Mucosa of stomach (tissue), 1 donor: ENCODE results near the gene CGGBP1.
"Not testable (repeated sequence)": the region's sequence is repeated elsewhere in the genome, so short reads cannot be mapped to it uniquely, and the experiment has no call there.

Source experiments
- H3K27me3 ChIP-seq: one replicate; pipeline ENCODE4 v1.7.0; 2013; ENCODE audit warnings: mild to moderate bottlenecking, low read length; ENCODE audit not compliant: control insufficient read depth, insufficient read depth
- H3K36me3 ChIP-seq: one replicate; pipeline ENCODE4 v1.7.0; 2013; ENCODE audit warnings: low read length; ENCODE audit not compliant: control insufficient read depth, insufficient read depth
- H3K4me1 ChIP-seq: one replicate; pipeline ENCODE4 v1.7.0; 2013; ENCODE audit warnings: mild to moderate bottlenecking, low read length; ENCODE audit not compliant: control insufficient read depth, insufficient read depth
- H3K4me3 ChIP-seq: one replicate; pipeline ENCODE4 v1.7.0; 2013; ENCODE audit warnings: low read length
- H3K9ac ChIP-seq: one replicate; pipeline ENCODE4 v1.7.0; 2013; ENCODE audit warnings: mild to moderate bottlenecking, low read length, moderate library complexity
- H3K9me3 ChIP-seq: one replicate; pipeline ENCODE4 v1.7.0; 2013; ENCODE audit warnings: mild to moderate bottlenecking, low read length, moderate library complexity; ENCODE audit not compliant: control insufficient read depth
- donor health status: Pancreatic carcinoma.

Gene CGGBP1

GRCh38 chr3:88033079-88033478, 25.7 kb downstream of the CGGBP1 start:
- H3K4me3 ChIP-seq: no peak overlapping the region
- no peaks in the 10 kb centered on the region for H3K27me3 ChIP-seq
- H3K9me3 ChIP-seq: no peaks in the 10 kb centered on the region
- H3K9ac ChIP-seq: no peak overlapping the region
- no peaks in the 10 kb centered on the region for H3K4me1 ChIP-seq
- H3K36me3 ChIP-seq: no peaks in the 10 kb centered on the region

- no peaks in the 10 kb centered on the region for H3K4me1 ChIP-seq
- H3K4me3 ChIP-seq: peak overlapping the region; percentile 26
- H3K27me3 ChIP-seq: no peaks in the 10 kb centered on the region
- H3K36me3 ChIP-seq: no peaks in the 10 kb centered on the region
- H3K9ac ChIP-seq: peak overlapping the region; percentile 19
- no peaks in the 10 kb centered on the region for H3K9me3 ChIP-seq
Measured at GRCh38 chr3:88032245-88032644, 26.6 kb downstream of the CGGBP1 start.

GRCh38 chr3:88031642-88032077, 27.1 kb downstream of the CGGBP1 start:
- Histone ChIP-seq H3K36me3 (no peaks in the 10 kb centered on the region), H3K4me3 (peak overlapping the region; percentile 26), H3K9me3 (no peaks in the 10 kb centered on the region), H3K4me1 (no peaks in the 10 kb centered on the region), H3K9ac (peak overlapping the region; percentile 19), H3K27me3 (no peaks in the 10 kb centered on the region)

- H3K9ac ChIP-seq: no peak overlapping the region
- no peak overlapping the region for H3K4me3 ChIP-seq
- H3K4me1 ChIP-seq: no peaks in the 10 kb centered on the region
- H3K27me3 ChIP-seq: no peaks in the 10 kb centered on the region
- no peaks in the 10 kb centered on the region for H3K36me3 ChIP-seq
- H3K9me3 ChIP-seq: no peaks in the 10 kb centered on the region
Measured at GRCh38 chr3:88030210-88030609, 28.6 kb downstream of the CGGBP1 start.

- no peak overlapping the region for H3K9ac ChIP-seq
- no peaks in the 10 kb centered on the region for H3K27me3 ChIP-seq
- no peaks in the 10 kb centered on the region for H3K4me1 ChIP-seq
Measured at GRCh38 chr3:88028876-88029275, 29.9 kb downstream of the CGGBP1 start.

GRCh38 chr3:88025001-88025552, 33.7 kb downstream of the CGGBP1 start:
- Histone ChIP-seq H3K4me1 (no peaks in the 10 kb centered on the region), H3K27me3 (no peaks in the 10 kb centered on the region), H3K9ac (no peak overlapping the region), H3K36me3 (no peaks in the 10 kb centered on the region), H3K4me3 (no peak overlapping the region), H3K9me3 (no peaks in the 10 kb centered on the region)

More at GRCh38 chr3:88028876-88029275, 29.9 kb downstream of the CGGBP1 start:
- no peak overlapping the region for H3K4me3 ChIP-seq
- H3K9me3 ChIP-seq: no peaks in the 10 kb centered on the region
- no peaks in the 10 kb centered on the region for H3K36me3 ChIP-seq

- Histone ChIP-seq H3K36me3 (no peaks in the 10 kb centered on the region), H3K4me1 (no peaks in the 10 kb centered on the region), H3K9ac (no peak overlapping the region), H3K4me3 (no peak overlapping the region), H3K9me3 (no peaks in the 10 kb centered on the region), H3K27me3 (no peaks in the 10 kb centered on the region)
Measured at GRCh38 chr3:88019024-88019423, 39.8 kb downstream of the CGGBP1 start.

- H3K4me3 ChIP-seq, H3K9ac ChIP-seq, H3K4me1 ChIP-seq, H3K9me3 ChIP-seq, H3K27me3 ChIP-seq, H3K36me3 ChIP-seq: not testable (repeated sequence)
Measured at GRCh38 chr3:88015656-88016055, 43.1 kb downstream of the CGGBP1 start.

GRCh38 chr3:88013592-88013991, 45.2 kb downstream of the CGGBP1 start:
- Histone ChIP-seq H3K9ac (no peak overlapping the region), H3K4me3 (no peak overlapping the region), H3K27me3 (no peaks in the 10 kb centered on the region), H3K36me3 (no peaks in the 10 kb centered on the region), H3K9me3 (no peaks in the 10 kb centered on the region), H3K4me1 (no peaks in the 10 kb centered on the region)

GRCh38 chr3:88010810-88011209, 48.0 kb downstream of the CGGBP1 start:
- Histone ChIP-seq H3K9me3 (no peaks in the 10 kb centered on the region), H3K9ac (no peak overlapping the region), H3K4me1 (no peaks in the 10 kb centered on the region), H3K27me3 (no peaks in the 10 kb centered on the region), H3K36me3 (no peaks in the 10 kb centered on the region), H3K4me3 (no peak overlapping the region)

- no peak overlapping the region for H3K4me3 ChIP-seq
- H3K9me3 ChIP-seq: no peaks in the 10 kb centered on the region
Measured at GRCh38 chr3:88009066-88009465, 49.7 kb downstream of the CGGBP1 start.

GRCh38 chr3:88005066-88005465, 53.7 kb downstream of the CGGBP1 start:
- Histone ChIP-seq H3K9ac (no peak overlapping the region), H3K9me3 (no peaks in the 10 kb centered on the region), H3K4me3 (no peak overlapping the region), H3K27me3 (no peaks in the 10 kb centered on the region), H3K36me3 (no peaks in the 10 kb centered on the region), H3K4me1 (no peaks in the 10 kb centered on the region)

More at GRCh38 chr3:88009066-88009465, 49.7 kb downstream of the CGGBP1 start:
- no peaks in the 10 kb centered on the region for H3K27me3 ChIP-seq
- no peaks in the 10 kb centered on the region for H3K4me1 ChIP-seq
- H3K9ac ChIP-seq: no peak overlapping the region
- H3K36me3 ChIP-seq: no peaks in the 10 kb centered on the region
